ENCODE measurements around the gene NCOA7.

DNA sequence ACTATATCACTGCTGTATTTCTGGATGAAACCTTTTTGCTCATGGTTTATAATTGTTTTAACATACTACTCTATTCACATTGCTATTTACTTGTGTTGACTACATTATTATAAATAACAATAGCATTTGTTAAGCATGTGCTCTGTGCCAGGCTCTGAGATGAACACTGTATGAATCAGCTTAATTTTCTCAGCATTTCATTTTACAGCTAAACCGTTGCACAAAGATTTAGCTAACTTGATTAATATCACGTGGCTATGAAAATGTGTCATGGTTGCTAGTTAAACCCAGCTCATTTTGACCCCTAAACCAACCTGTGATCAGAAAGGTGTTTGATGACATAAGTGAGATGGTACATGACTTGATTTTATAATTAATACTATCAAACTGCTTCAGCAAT lies 77.5 kb downstream of the NCOA7 start:
- TF ChIP-seq EZH2phosphoT487 (IDR thresholded peaks at IDR 0.05; ENCODE audit: borderline replicate concordance) (no peak), POLR2AphosphoS5 (IDR thresholded peaks at IDR 0.05; ENCODE audit: low read depth, low read length) (no peak)
